Measurements from ENCODE around the gene ABLIM1. TPM values are rescaled to one million over a fixed set of nuclear protein-coding genes. Genes with fewer than 3 reads are reported as not detected.
A peak's percentile ranks its signal among the peaks of the same experiment; 100 is the strongest.

Gene ABLIM1
- total RNA-seq, 1 experiment from 2014 or later: 274 TPM

- TF ChIP-seq CTCF (IDR thresholded peaks at IDR 0.05): no peak
- TF ChIP-seq REST (IDR thresholded peaks at IDR 0.05; ENCODE audit: insufficient read depth in 1 of 2, low read depth in 2 of 2, low read length in 1 of 2): no peak
- no peak for TF ChIP-seq SIN3A (IDR thresholded peaks at IDR 0.05; ENCODE audit: borderline replicate concordance, insufficient read depth, low read depth, low read length)
- no peak; the same call in none of the 2 replicates for TF ChIP-seq POLR2AphosphoS5 (IDR thresholded peaks at IDR 0.05; ENCODE audit: low read depth, low read length)
- no peak for TF ChIP-seq TCF7L2 (IDR thresholded peaks at IDR 0.05; ENCODE audit: low read depth, low read length)
- Histone ChIP-seq H3K9me3 (ENCODE audit: control insufficient read depth, insufficient read depth, low read depth, low read length) (no peaks in the 10 kb centered on the region), H3K4me3 (ENCODE audit: low read depth in 2 of 2, low read length in 2 of 2) (peak overlapping the region; percentile 48 to 55), H3K4me1 (ENCODE audit: control insufficient read depth, insufficient read depth, low read length) (peaks cover 84% of the 10 kb centered on the region), H3K36me3 (ENCODE audit: control insufficient read depth, insufficient read depth, low read length) (no peaks in the 10 kb centered on the region), H3K27ac (ENCODE audit: low read length) (peak overlapping the region; percentile 100), H3K27me3 (ENCODE audit: control insufficient read depth, insufficient read depth, low read length) (no peaks in the 10 kb centered on the region)
- in situ Hi-C loops (cut with HindIII; ENCODE audit: low pct_unique_long_range_greater_than_20kb, low sequenced_read_pairs): no loop called here
- no TSS peak for BruUV-seq (replicated peaks)
- CTCF ChIA-PET: interaction anchor here (1.6 kb wide), 1 partner anchor 10 kb away, joined by 5 read pairs; no protein-coding TSS in a partner anchor
- DNase-seq (ENCODE audit: low read depth, low spot score): no peak
- POLR2A ChIA-PET: interaction anchor here (0.6 to 1.5 kb wide), 3 partner anchors 13 to 536 kb away, joined by 3 to 6 read pairs (median 5); no protein-coding TSS in a partner anchor
- ATAC-seq: peak; percentile 51
- intact Hi-C loops (cut with micrococcal nuclease; ENCODE audit: unreplicated experiment): loop anchor here (5.0 kb wide), 1 partner anchor 53 kb away; no protein-coding TSS in a partner anchor
These were observed 26.7 kb upstream of the ABLIM1 start for GRCh38 chr10:114684822-114685209.

GRCh38 chr10:114684084-114684821, 26.2 kb upstream of the ABLIM1 start:
- Histone ChIP-seq H3K9me3 (ENCODE audit: control insufficient read depth, insufficient read depth, low read depth, low read length) (no peaks in the 10 kb centered on the region), H3K4me3 (ENCODE audit: low read depth in 2 of 2, low read length in 2 of 2) (peak overlapping the region; percentile 48 to 55), H3K27ac (ENCODE audit: low read length) (peak overlapping the region; percentile 100), H3K27me3 (ENCODE audit: control insufficient read depth, insufficient read depth, low read length) (no peaks in the 10 kb centered on the region), H3K36me3 (ENCODE audit: control insufficient read depth, insufficient read depth, low read length) (no peaks in the 10 kb centered on the region), H3K4me1 (ENCODE audit: control insufficient read depth, insufficient read depth, low read length) (peaks cover 90% of the 10 kb centered on the region)
- DNase-seq (ENCODE audit: low read depth, low spot score): no peak
- ATAC-seq: peak; percentile 74
- TF ChIP-seq TCF7L2 (IDR thresholded peaks at IDR 0.05; ENCODE audit: low read depth, low read length) (peak; percentile 62), REST (IDR thresholded peaks at IDR 0.05; ENCODE audit: insufficient read depth in 1 of 2, low read depth in 2 of 2, low read length in 1 of 2) (no peak), CTCF (IDR thresholded peaks at IDR 0.05) (no peak), POLR2AphosphoS5 (IDR thresholded peaks at IDR 0.05; ENCODE audit: low read depth, low read length) (peak; percentile 58; the same call in 1 of the 2 replicates), SIN3A (IDR thresholded peaks at IDR 0.05; ENCODE audit: borderline replicate concordance, insufficient read depth, low read depth, low read length) (peak; percentile 26; the same call in 1 of the 2 replicates)
- ChIA-PET POLR2A (interaction anchor here (0.6 to 1.2 kb wide), 3 partner anchors 19 to 536 kb away, joined by 3 to 6 read pairs (median 3); no protein-coding TSS in a partner anchor), CTCF (interaction anchor here (0.6 to 1.6 kb wide), 2 partner anchors 10 to 40 kb away, joined by 5 to 10 read pairs; no protein-coding TSS in a partner anchor)
- in situ Hi-C loops (cut with HindIII; ENCODE audit: low pct_unique_long_range_greater_than_20kb, low sequenced_read_pairs): no loop called here
- BruUV-seq (replicated peaks): TSS peak; percentile 66
- intact Hi-C loops (cut with micrococcal nuclease; ENCODE audit: unreplicated experiment): loop anchor here (5.0 kb wide), 1 partner anchor 52 kb away; no protein-coding TSS in a partner anchor

Data from Panc1 (cell line).